Bronchial epithelial cell (primary cell): ENCODE results near the gene CDC5L. TPM values are rescaled to one million over a fixed set of nuclear protein-coding genes. Genes with fewer than 3 reads are reported as not detected.

ENCODE experiments used
- DNase-seq: peaks from one replicate; pipeline ENCODE4 v3.0.0-alpha.2; 2010; ENCODE audit warnings: low read depth
- FAIRE-seq: peaks from 2 replicates; lab custom pipeline; 2011; peaks lifted over from hg19 to GRCh38; lab: Jason Lieb, UNC
- H3K27me3 ChIP-seq: 2 replicates; pipeline ENCODE4 v1.5.1; 2011; ENCODE audit warnings: low read length; ENCODE audit not compliant: control insufficient read depth, insufficient read depth
- H3K36me3 ChIP-seq: 2 replicates; pipeline ENCODE4 v1.5.1; 2011; ENCODE audit warnings: low read length; ENCODE audit not compliant: control insufficient read depth, insufficient read depth
- H3K4me3 ChIP-seq: 2 replicates; pipeline ENCODE4 v1.5.1; 2011; ENCODE audit warnings: mild to moderate bottlenecking, low read depth, low read length, control low read depth
- total RNA-seq: library from RNA; depleted of rRNA; stranded (reverse); fragments of >200 nt; gene quantifications from 2 replicates; pipeline ENCODE4 v1.2.1, GENCODE V29; 2014
- TF ChIP-seq, protein P1 (sequence below): IDR thresholded peaks from 2 replicates; pipeline ENCODE4 v1.5.1; 2011; ENCODE audit warnings: mild to moderate bottlenecking, moderate library complexity, low read length, control low read depth, inconsistent platforms; ENCODE audit not compliant: insufficient read depth, severe bottlenecking

CDC5L gene
- total RNA-seq, result 16.8 and 18.9 TPM in 2 replicates

DNA sequence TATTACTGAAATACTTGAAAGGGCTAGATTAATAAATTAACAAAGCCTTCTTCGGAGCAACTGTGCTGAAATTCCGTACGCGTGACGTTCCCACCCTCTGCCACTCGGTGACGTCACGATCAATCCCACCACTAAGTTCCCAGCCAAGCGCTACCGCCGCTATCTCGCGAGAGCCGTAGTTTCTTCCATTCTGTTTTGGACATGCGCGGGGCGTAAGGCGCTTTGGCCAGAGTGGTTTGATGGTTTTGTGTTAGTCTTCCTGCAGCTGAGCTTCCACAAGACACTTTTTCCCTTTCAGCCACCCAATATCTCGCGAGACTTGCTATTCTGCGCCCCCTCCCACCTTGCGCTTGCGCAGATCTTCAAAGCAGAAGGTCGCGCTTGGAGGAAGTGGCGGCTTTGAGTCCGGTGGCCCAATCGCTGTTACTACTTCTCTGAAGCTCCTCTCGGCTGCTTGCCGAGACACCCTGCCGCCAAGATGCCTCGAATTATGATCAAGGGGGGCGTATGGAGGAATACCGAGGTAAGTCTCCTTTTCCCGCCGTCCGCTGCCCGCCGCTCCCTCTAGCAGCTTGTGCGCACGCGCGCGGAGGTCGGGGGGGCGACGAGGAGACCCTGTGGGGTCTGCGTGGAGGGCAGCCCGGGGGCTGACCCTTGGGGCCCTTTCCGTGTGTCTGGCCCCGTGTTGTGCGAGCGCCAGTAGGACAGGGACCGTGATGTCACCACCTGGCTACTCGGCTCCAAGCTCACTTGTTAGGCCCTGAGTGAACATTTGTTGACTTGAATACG lies at the start of gene CDC5L:
TSS of gene CDC5L (plus strand) at position 361 of the 789 bp plus-strand sequence. CDS start at position 479, 118 bp downstream.
- Histone ChIP-seq H3K27me3 (no peaks in the 10 kb centered on the region), H3K4me3 (peak within 1 kb of the TSS; percentile 89), H3K36me3 (peaks cover 1% of the 10 kb centered on the region)
- TF ChIP-seq, protein P1, sequence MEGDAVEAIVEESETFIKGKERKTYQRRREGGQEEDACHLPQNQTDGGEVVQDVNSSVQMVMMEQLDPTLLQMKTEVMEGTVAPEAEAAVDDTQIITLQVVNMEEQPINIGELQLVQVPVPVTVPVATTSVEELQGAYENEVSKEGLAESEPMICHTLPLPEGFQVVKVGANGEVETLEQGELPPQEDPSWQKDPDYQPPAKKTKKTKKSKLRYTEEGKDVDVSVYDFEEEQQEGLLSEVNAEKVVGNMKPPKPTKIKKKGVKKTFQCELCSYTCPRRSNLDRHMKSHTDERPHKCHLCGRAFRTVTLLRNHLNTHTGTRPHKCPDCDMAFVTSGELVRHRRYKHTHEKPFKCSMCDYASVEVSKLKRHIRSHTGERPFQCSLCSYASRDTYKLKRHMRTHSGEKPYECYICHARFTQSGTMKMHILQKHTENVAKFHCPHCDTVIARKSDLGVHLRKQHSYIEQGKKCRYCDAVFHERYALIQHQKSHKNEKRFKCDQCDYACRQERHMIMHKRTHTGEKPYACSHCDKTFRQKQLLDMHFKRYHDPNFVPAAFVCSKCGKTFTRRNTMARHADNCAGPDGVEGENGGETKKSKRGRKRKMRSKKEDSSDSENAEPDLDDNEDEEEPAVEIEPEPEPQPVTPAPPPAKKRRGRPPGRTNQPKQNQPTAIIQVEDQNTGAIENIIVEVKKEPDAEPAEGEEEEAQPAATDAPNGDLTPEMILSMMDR, result no peak
- DNase-seq, result peak; percentile 97
- no peak for FAIRE-seq

DNA sequence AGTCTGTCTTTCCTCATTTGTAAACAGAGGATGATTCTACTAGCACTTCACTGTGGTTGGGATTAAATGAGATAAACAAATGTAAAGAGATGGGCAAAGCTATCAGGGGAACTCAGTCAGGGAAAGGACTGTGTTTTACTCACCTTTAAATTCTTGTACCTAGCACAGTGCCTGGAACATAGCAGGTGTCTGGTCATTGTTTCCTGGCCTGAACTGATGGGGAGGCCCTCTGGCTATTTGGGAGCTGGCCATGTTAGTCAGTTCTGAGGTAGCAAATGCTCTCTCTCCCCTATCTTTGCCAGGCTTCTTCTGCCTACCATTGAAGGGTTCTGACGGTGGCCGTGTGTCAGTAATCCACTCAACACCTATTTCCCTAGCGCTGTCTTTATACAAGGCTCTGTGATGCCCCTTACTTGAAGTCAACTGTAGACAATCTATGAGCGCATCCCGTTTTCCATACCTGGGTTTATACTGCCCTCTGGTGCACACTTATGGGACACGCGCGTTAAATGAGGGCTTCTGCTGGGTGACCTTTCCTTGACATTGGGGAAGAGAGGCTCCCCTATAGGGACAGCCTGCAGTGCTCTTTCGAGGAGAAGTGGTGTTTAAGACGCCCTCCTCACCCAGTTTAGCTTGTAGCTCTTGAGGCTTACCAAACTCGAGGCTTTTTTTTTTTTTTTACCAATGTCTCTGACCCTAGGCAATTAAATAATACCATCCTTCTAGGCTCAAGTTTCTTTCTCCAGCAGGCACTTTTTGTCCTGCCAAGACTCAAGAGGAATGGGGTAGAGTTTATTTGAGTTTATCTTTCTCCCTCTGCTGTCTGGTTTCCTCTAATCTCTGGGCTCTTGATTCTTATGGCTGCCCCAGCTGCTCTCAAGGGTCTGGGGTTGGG lies 49.0 kb upstream of the CDC5L start:
- no peak overlapping the region for H3K4me3 ChIP-seq
- peaks cover 13% of the 10 kb centered on the region for H3K27me3 ChIP-seq
- no peaks in the 10 kb centered on the region for H3K36me3 ChIP-seq
- DNase-seq (peak; percentile 56), FAIRE-seq (no peak)
- TF ChIP-seq, protein P1, result peak; percentile 69

DNA sequence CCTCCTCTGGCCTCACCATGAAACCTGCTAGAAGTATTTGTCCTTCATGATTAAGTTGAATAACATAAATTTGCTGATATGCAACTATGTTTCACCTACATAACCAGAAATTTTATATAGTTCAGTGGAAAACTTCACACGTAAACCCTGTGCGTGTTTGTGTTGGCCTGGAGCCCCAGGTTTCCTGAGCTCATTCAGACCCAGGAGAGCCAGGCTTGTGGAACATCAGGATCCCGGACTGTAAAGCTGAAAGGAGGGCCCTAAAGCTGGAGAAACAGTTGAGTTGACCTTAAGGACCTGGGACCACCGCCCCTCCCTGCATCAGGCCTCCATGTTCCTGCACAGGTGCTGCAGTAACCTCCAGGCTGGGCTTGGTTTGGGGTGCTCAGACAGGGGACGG lies 48.2 kb upstream of the CDC5L start:
- Histone ChIP-seq H3K27me3 (peaks cover 20% of the 10 kb centered on the region), H3K36me3 (no peaks in the 10 kb centered on the region), H3K4me3 (no peak overlapping the region)
- no peak for DNase-seq
- FAIRE-seq, result no peak
- TF ChIP-seq, protein P1, result no peak

DNA sequence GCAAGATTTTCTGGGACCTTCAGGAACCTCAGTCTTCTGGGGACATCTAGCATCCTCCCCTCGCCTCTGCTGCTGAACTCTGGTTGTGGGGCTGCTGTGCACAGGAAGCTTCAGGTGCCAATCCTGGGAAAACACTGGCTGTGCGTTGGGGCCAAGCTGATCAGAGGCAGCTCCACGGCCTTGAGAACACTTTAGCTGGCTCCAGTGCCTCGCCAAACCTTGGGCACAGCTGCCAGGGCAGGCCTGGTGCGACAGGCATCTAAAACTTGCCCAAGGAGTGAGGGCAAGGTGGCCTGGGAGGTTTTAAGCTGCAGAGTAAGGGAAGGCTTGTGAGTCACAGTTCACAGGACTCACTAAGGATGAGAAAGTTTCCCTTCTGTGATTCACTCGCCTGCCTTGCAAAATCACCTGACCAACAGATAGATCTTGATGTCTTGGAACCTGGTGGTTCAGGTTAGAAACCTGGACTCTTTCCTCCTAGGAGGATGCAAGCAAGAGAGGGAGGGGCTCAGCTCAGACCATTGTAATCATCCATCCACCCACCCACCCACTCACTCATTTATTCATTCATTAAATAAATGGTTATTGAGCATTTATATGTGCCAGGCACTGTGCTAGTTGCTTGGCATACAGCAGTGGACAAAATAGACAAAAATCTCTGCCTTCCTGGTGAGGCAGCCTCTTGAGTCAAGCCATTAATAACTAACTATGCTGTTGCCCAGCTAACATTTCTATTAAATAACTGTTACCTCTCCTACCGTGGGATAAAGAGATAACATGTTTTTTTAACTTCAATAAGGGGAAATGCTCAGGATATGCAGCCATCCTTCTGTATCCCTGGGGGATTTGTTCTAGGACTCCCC lies 47.5 kb upstream of the CDC5L start:
- Histone ChIP-seq H3K36me3 (no peaks in the 10 kb centered on the region), H3K4me3 (no peak overlapping the region), H3K27me3 (peaks cover 21% of the 10 kb centered on the region)
- FAIRE-seq, result no peak
- DNase-seq, result peak; percentile 95
- TF ChIP-seq, protein P1, result no peak

DNA sequence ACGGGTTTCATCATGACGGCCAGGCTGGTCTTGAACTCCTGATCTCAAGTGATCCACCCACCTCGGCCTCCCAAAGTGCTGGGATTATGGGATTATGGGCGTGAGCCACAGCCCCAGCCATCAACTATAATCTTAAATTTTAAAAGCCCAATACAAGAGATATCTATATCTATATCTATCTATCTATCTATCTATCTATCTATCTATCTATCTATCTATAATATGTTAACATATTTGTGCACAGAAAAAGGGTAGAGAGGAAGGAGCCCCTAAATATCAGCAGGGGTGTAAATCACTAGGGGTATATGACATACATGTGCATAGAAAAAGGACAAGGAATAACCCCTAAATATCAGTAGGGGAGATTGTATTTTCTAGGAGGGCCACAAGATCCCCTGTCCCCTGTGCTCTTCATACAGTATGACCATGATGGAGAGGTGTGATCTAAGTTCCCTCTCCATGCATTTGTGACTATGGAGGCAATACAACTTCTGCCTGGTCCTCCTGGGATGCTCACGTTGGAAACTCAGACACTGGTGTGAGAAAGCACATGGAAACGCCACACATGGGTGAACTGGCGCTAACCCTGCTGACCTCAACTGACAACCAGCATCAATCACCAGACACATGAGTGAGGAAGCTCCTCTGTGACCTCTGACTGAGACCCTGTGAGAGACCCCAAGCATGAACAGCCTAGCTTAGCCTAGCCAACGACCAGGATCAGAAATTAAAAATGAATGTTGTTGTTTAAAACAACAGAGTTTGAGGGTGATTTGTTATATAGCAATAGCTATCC lies 46.2 kb upstream of the CDC5L start:
- Histone ChIP-seq H3K4me3 (no peak overlapping the region), H3K27me3 (peaks cover 27% of the 10 kb centered on the region), H3K36me3 (no peaks in the 10 kb centered on the region)
- no peak for FAIRE-seq
- DNase-seq, result no peak
- TF ChIP-seq, protein P1, result no peak
